DND-41 (cell line): Measurements from ENCODE around the gene LYPD3.

Experiments used
- CTCF ChIP-seq: IDR thresholded peaks from 2 replicates; pipeline ENCODE4 v1.5.1; 2012; ENCODE audit warnings: borderline replicate concordance, low read length, moderate library complexity, mild to moderate bottlenecking; ENCODE audit not compliant: poor library complexity, severe bottlenecking; ENCODE audit errors: extremely low read depth
- EZH2 ChIP-seq: IDR thresholded peaks from 3 replicates; pipeline ENCODE4 v1.6.1; 2012; ENCODE audit warnings: borderline replicate concordance, low read depth, mild to moderate bottlenecking, moderate library complexity, low read length, inconsistent platforms; ENCODE audit not compliant: severe bottlenecking

- no peak for TF ChIP-seq CTCF
- no peak for TF ChIP-seq EZH2
Measured at GRCh38 chr19:43452582-43452981, 12.8 kb downstream of the LYPD3 start.
